ENCODE data around the gene SURF1. TPM values are rescaled to one million over a fixed set of nuclear protein-coding genes. Genes with fewer than 3 reads are reported as not detected.

The SURF1 gene
- polyA plus RNA-seq, 1 donor, result 32.5 TPM

- no peak overlapping the region for H3K4me3 ChIP-seq (ENCODE audit: low read length)
- 83% methylated on average over 1 of the region's 8 CpGs for WGBS (ENCODE audit: insufficient coverage, low lambda C conversion rate)
- H3K4me1 ChIP-seq (ENCODE audit: control insufficient read depth, insufficient read depth, low read length), result peaks cover 27% of the 10 kb centered on the region
- no peaks in the 10 kb centered on the region for H3K9me3 ChIP-seq (ENCODE audit: control insufficient read depth, low read depth, low read length)
- no peak for DNase-seq
- H3K27ac ChIP-seq (ENCODE audit: low read length), result no peak overlapping the region
- H3K36me3 ChIP-seq (ENCODE audit: control insufficient read depth, insufficient read depth, low read length), result peaks cover 44% of the 10 kb centered on the region
- no peaks in the 10 kb centered on the region for H3K27me3 ChIP-seq (ENCODE audit: control insufficient read depth, insufficient read depth, low read length)
Observed at GRCh38 chr9:133352635-133353340, 3.5 kb downstream of the SURF1 start.

GRCh38 chr9:133351908-133352634 lies 4.2 kb downstream of the SURF1 start:
- Histone ChIP-seq H3K9me3 (ENCODE audit: control insufficient read depth, low read depth, low read length) (no peaks in the 10 kb centered on the region), H3K4me3 (ENCODE audit: low read length) (no peak overlapping the region), H3K4me1 (ENCODE audit: control insufficient read depth, insufficient read depth, low read length) (peaks cover 19% of the 10 kb centered on the region), H3K27me3 (ENCODE audit: control insufficient read depth, insufficient read depth, low read length) (no peaks in the 10 kb centered on the region), H3K27ac (ENCODE audit: low read length) (no peak overlapping the region), H3K36me3 (ENCODE audit: control insufficient read depth, insufficient read depth, low read length) (peaks cover 44% of the 10 kb centered on the region)
- no peak for DNase-seq
- no CpG with 5 or more reads among the region's 14 CpGs for WGBS (ENCODE audit: insufficient coverage, low lambda C conversion rate)

GRCh38 chr9:133351526-133351907 lies 4.8 kb downstream of the SURF1 start:
- H3K9me3 ChIP-seq (ENCODE audit: control insufficient read depth, low read depth, low read length), result no peaks in the 10 kb centered on the region
- DNase-seq, result no peak
- no peaks in the 10 kb centered on the region for H3K27me3 ChIP-seq (ENCODE audit: control insufficient read depth, insufficient read depth, low read length)
- no peak overlapping the region for H3K27ac ChIP-seq (ENCODE audit: low read length)
- H3K36me3 ChIP-seq (ENCODE audit: control insufficient read depth, insufficient read depth, low read length), result peaks cover 44% of the 10 kb centered on the region
- H3K4me1 ChIP-seq (ENCODE audit: control insufficient read depth, insufficient read depth, low read length), result peaks cover 22% of the 10 kb centered on the region
- H3K4me3 ChIP-seq (ENCODE audit: low read length), result no peak overlapping the region
- no CpG with 5 or more reads among the region's 3 CpGs for WGBS (ENCODE audit: insufficient coverage, low lambda C conversion rate)

- no peak overlapping the region for H3K27ac ChIP-seq (ENCODE audit: low read length)
Observed at GRCh38 chr9:133349965-133350616, 6.2 kb downstream of the SURF1 start.

GRCh38 chr9:133348718-133349573 lies 7.3 kb downstream of the SURF1 start:
- Histone ChIP-seq H3K9me3 (ENCODE audit: control insufficient read depth, low read depth, low read length) (peaks cover 2% of the 10 kb centered on the region), H3K27me3 (ENCODE audit: control insufficient read depth, insufficient read depth, low read length) (no peaks in the 10 kb centered on the region), H3K36me3 (ENCODE audit: control insufficient read depth, insufficient read depth, low read length) (peaks cover 67% of the 10 kb centered on the region), H3K27ac (ENCODE audit: low read length) (peak overlapping the region; percentile 68), H3K4me3 (ENCODE audit: low read length) (peak overlapping the region; percentile 86), H3K4me1 (ENCODE audit: control insufficient read depth, insufficient read depth, low read length) (peaks cover 19% of the 10 kb centered on the region)
- WGBS (ENCODE audit: insufficient coverage, low lambda C conversion rate), result no CpG with 5 or more reads among the region's 25 CpGs
- DNase-seq, result no peak

More at GRCh38 chr9:133349965-133350616, 6.2 kb downstream of the SURF1 start:
- no peak overlapping the region for H3K4me3 ChIP-seq (ENCODE audit: low read length)
- WGBS (ENCODE audit: insufficient coverage, low lambda C conversion rate), result no CpG with 5 or more reads among the region's 15 CpGs
- peaks cover 55% of the 10 kb centered on the region for H3K36me3 ChIP-seq (ENCODE audit: control insufficient read depth, insufficient read depth, low read length)
- H3K4me1 ChIP-seq (ENCODE audit: control insufficient read depth, insufficient read depth, low read length), result peaks cover 21% of the 10 kb centered on the region
- DNase-seq, result no peak
- no peaks in the 10 kb centered on the region for H3K27me3 ChIP-seq (ENCODE audit: control insufficient read depth, insufficient read depth, low read length)
- peaks cover 2% of the 10 kb centered on the region for H3K9me3 ChIP-seq (ENCODE audit: control insufficient read depth, low read depth, low read length)

GRCh38 chr9:133347985-133348717 lies 8.1 kb downstream of the SURF1 start, which contains the start of the genes MED22 and RPL7A:
MED22 (minus strand) TSS chr9:133348131; CDS start chr9:133346662, 1,469 bp downstream.
RPL7A (plus strand) TSS chr9:133348218; CDS start chr9:133348244, 26 bp downstream.
- Histone ChIP-seq H3K4me3 (ENCODE audit: low read length) (peak within 1 kb of the TSS; percentile 86), H3K27me3 (ENCODE audit: control insufficient read depth, insufficient read depth, low read length) (no peaks in the 10 kb centered on the region), H3K36me3 (ENCODE audit: control insufficient read depth, insufficient read depth, low read length) (peaks cover 72% of the 10 kb centered on the region), H3K9me3 (ENCODE audit: control insufficient read depth, low read depth, low read length) (peaks cover 2% of the 10 kb centered on the region), H3K4me1 (ENCODE audit: control insufficient read depth, insufficient read depth, low read length) (peaks cover 19% of the 10 kb centered on the region), H3K27ac (ENCODE audit: low read length) (peak within 1 kb of the TSS; percentile 68)
- WGBS (ENCODE audit: insufficient coverage, low lambda C conversion rate), result 10% methylated on average over 2 of the region's 64 CpGs
- peak; percentile 93 to 97 for DNase-seq

- Histone ChIP-seq H3K4me3 (ENCODE audit: low read length) (peak overlapping the region; percentile 86), H3K9me3 (ENCODE audit: control insufficient read depth, low read depth, low read length) (peaks cover 2% of the 10 kb centered on the region), H3K27me3 (ENCODE audit: control insufficient read depth, insufficient read depth, low read length) (no peaks in the 10 kb centered on the region), H3K36me3 (ENCODE audit: control insufficient read depth, insufficient read depth, low read length) (peaks cover 72% of the 10 kb centered on the region), H3K27ac (ENCODE audit: low read length) (peak overlapping the region; percentile 68), H3K4me1 (ENCODE audit: control insufficient read depth, insufficient read depth, low read length) (peaks cover 19% of the 10 kb centered on the region)
- no CpG with 5 or more reads among the region's 41 CpGs for WGBS (ENCODE audit: insufficient coverage, low lambda C conversion rate)
- DNase-seq, result peak; percentile 30 to 77
Observed at GRCh38 chr9:133347515-133347984, 8.7 kb downstream of the SURF1 start.

- H3K4me3 ChIP-seq (ENCODE audit: low read length), result peak overlapping the region; percentile 86
- no peaks in the 10 kb centered on the region for H3K27me3 ChIP-seq (ENCODE audit: control insufficient read depth, insufficient read depth, low read length)
- H3K9me3 ChIP-seq (ENCODE audit: control insufficient read depth, low read depth, low read length), result peaks cover 2% of the 10 kb centered on the region
- peaks cover 19% of the 10 kb centered on the region for H3K4me1 ChIP-seq (ENCODE audit: control insufficient read depth, insufficient read depth, low read length)
- peaks cover 71% of the 10 kb centered on the region for H3K36me3 ChIP-seq (ENCODE audit: control insufficient read depth, insufficient read depth, low read length)
- H3K27ac ChIP-seq (ENCODE audit: low read length), result no peak overlapping the region
- DNase-seq, result no peak
- WGBS (ENCODE audit: insufficient coverage, low lambda C conversion rate), result no CpG with 5 or more reads among the region's 15 CpGs
Observed at GRCh38 chr9:133346021-133346785, 10.1 kb downstream of the SURF1 start.

GRCh38 chr9:133345596-133345995 lies 10.7 kb downstream of the SURF1 start:
- H3K27ac ChIP-seq (ENCODE audit: low read length), result no peak overlapping the region
- H3K36me3 ChIP-seq (ENCODE audit: control insufficient read depth, insufficient read depth, low read length), result peaks cover 71% of the 10 kb centered on the region
- H3K27me3 ChIP-seq (ENCODE audit: control insufficient read depth, insufficient read depth, low read length), result no peaks in the 10 kb centered on the region
- no CpG with 5 or more reads among the region's 6 CpGs for WGBS (ENCODE audit: insufficient coverage, low lambda C conversion rate)
- H3K4me1 ChIP-seq (ENCODE audit: control insufficient read depth, insufficient read depth, low read length), result peaks cover 19% of the 10 kb centered on the region
- H3K4me3 ChIP-seq (ENCODE audit: low read length), result no peak overlapping the region
- H3K9me3 ChIP-seq (ENCODE audit: control insufficient read depth, low read depth, low read length), result peaks cover 2% of the 10 kb centered on the region
- DNase-seq, result no peak

All from large intestine (tissue), 3 donors.